ENCODE data around the gene TXNIP. TPM values are rescaled to one million over a fixed set of nuclear protein-coding genes. Genes with fewer than 3 reads are reported as not detected.
A peak's percentile ranks its signal among the peaks of the same experiment; 100 is the strongest.

Gene TXNIP
- total and polyA plus RNA-seq, 8 donors: 280 to 539 (median 379) TPM

GRCh38 chr1:145962157-145963102, 33.9 kb downstream of the TXNIP start:
- intact Hi-C loops (cut with DNase I): no loop called here
- DNase-seq: peak in 2 of 4 donors; percentile 52 to 84
- peaks cover 0 to 29% of the 10 kb centered on the region in 2 donors for H3K27me3 ChIP-seq
- no peaks in the 10 kb centered on the region for H3K36me3 ChIP-seq
- TF ChIP-seq, protein P1, sequence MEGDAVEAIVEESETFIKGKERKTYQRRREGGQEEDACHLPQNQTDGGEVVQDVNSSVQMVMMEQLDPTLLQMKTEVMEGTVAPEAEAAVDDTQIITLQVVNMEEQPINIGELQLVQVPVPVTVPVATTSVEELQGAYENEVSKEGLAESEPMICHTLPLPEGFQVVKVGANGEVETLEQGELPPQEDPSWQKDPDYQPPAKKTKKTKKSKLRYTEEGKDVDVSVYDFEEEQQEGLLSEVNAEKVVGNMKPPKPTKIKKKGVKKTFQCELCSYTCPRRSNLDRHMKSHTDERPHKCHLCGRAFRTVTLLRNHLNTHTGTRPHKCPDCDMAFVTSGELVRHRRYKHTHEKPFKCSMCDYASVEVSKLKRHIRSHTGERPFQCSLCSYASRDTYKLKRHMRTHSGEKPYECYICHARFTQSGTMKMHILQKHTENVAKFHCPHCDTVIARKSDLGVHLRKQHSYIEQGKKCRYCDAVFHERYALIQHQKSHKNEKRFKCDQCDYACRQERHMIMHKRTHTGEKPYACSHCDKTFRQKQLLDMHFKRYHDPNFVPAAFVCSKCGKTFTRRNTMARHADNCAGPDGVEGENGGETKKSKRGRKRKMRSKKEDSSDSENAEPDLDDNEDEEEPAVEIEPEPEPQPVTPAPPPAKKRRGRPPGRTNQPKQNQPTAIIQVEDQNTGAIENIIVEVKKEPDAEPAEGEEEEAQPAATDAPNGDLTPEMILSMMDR (IDR thresholded peaks at IDR 0.05): no peak
- peak overlapping the region; percentile 58 to 63 for H3K4me3 ChIP-seq
- H3K27ac ChIP-seq: peak overlapping the region; percentile 26 to 83
- ATAC-seq: peak; percentile 1
- H3K9me3 ChIP-seq: peaks cover 0 to 4% of the 10 kb centered on the region in 2 donors
- peaks cover 22 to 68% of the 10 kb centered on the region in 2 donors for H3K4me1 ChIP-seq

GRCh38 chr1:145961425-145962156, 34.8 kb downstream of the TXNIP start:
- H3K36me3 ChIP-seq: no peaks in the 10 kb centered on the region
- TF ChIP-seq, protein P1 (IDR thresholded peaks at IDR 0.05): no peak
- H3K4me3 ChIP-seq: peak overlapping the region; percentile 58 to 63
- no peaks in the 10 kb centered on the region for H3K9me3 ChIP-seq
- no peak for ATAC-seq
- peak in 2 of 4 donors; percentile 61 to 89 for DNase-seq
- peaks cover 0 to 29% of the 10 kb centered on the region in 2 donors for H3K27me3 ChIP-seq
- H3K4me1 ChIP-seq: peaks cover 22 to 75% of the 10 kb centered on the region in 2 donors
- peak overlapping the region in 1 of 2 donors; percentile 77 for H3K27ac ChIP-seq
- intact Hi-C loops (cut with DNase I): no loop called here

GRCh38 chr1:145961109-145961424, 35.3 kb downstream of the TXNIP start:
- no peak for ATAC-seq
- DNase-seq: no peak
- TF ChIP-seq, protein P1 (IDR thresholded peaks at IDR 0.05): no peak
- no peaks in the 10 kb centered on the region for H3K36me3 ChIP-seq
- peaks cover 0 to 29% of the 10 kb centered on the region in 2 donors for H3K27me3 ChIP-seq
- H3K4me3 ChIP-seq: peak overlapping the region; percentile 58 to 63
- intact Hi-C loops (cut with DNase I): no loop called here
- peak overlapping the region; percentile 77 to 82 for H3K27ac ChIP-seq
- H3K9me3 ChIP-seq: no peaks in the 10 kb centered on the region
- H3K4me1 ChIP-seq: peaks cover 22 to 79% of the 10 kb centered on the region in 2 donors

GRCh38 chr1:145960468-145961108, 35.8 kb downstream of the TXNIP start:
- H3K27me3 ChIP-seq: peaks cover 0 to 29% of the 10 kb centered on the region in 2 donors
- peaks cover 24 to 79% of the 10 kb centered on the region in 2 donors for H3K4me1 ChIP-seq
- intact Hi-C loops (cut with DNase I): no loop called here
- ATAC-seq: peak; percentile 32
- TF ChIP-seq, protein P1 (IDR thresholded peaks at IDR 0.05): peak; percentile 11 to 12
- peak overlapping the region; percentile 58 to 63 for H3K4me3 ChIP-seq
- DNase-seq: peak; percentile 83 to 94 (median 86)
- no peaks in the 10 kb centered on the region for H3K9me3 ChIP-seq
- H3K36me3 ChIP-seq: no peaks in the 10 kb centered on the region
- H3K27ac ChIP-seq: peak overlapping the region; percentile 77 to 82
